ENCODE measurements around the gene EBI3. TPM values are rescaled to one million over a fixed set of nuclear protein-coding genes. Genes with fewer than 3 reads are reported as not detected.
"Not testable (repeated sequence)": the region's sequence is repeated elsewhere in the genome, so short reads cannot be mapped to it uniquely, and the experiment has no call there.

Gene EBI3
- total RNA-seq, 1 experiment from 2014 or later = 1.4 TPM

- no peak overlapping the region for H2BK20ac ChIP-seq (ENCODE audit: low read depth, low read length, poor library complexity, severe bottlenecking)
- no peak overlapping the region for H3K4me3 Mint-ChIP-seq
- H3K36me3 Mint-ChIP-seq (ENCODE audit: insufficient read depth in 1 of 3, low read depth in 3 of 3) = no peaks in the 10 kb centered on the region
- no peak overlapping the region for H3K4me2 ChIP-seq (ENCODE audit: insufficient read depth, insufficient read length, low read length)
- H3T11ph ChIP-seq (ENCODE audit: low read length) = no peak overlapping the region
- H3K4ac ChIP-seq (ENCODE audit: low read depth, low read length) = no peak overlapping the region
- H3K79me1 ChIP-seq (ENCODE audit: insufficient read depth, low read depth, low read length, poor library complexity, severe bottlenecking) = no peaks in the 10 kb centered on the region
- no peaks in the 10 kb centered on the region for H3K9me3 ChIP-seq (ENCODE audit: control insufficient read depth, low read depth, low read length)
- H3K23me2 ChIP-seq (ENCODE audit: insufficient read length, low read depth, low read length, poor library complexity, severe bottlenecking) = peaks cover 3% of the 10 kb centered on the region
- H2AK5ac ChIP-seq (ENCODE audit: insufficient read length, low read length) = no peak overlapping the region
- no peak overlapping the region for H3K9ac ChIP-seq (ENCODE audit: extremely low read depth, insufficient read length, low read length)
- no CpG with 5 or more reads among the region's 13 CpGs for WGBS (ENCODE audit: extremely low coverage, insufficient read length, low lambda C conversion rate)
- H2BK15ac ChIP-seq (ENCODE audit: low read depth, low read length) = no peak overlapping the region
- no peak overlapping the region for H3K18ac ChIP-seq (ENCODE audit: insufficient read length, low read depth, low read length)
- no peak overlapping the region for H3K27ac ChIP-seq (ENCODE audit: insufficient read length, low read depth, low read length)
- H3K9me3 Mint-ChIP-seq = peaks cover 1 to 5% of the 10 kb centered on the region in 2 experiments; a peak in 2 of 5 replicates
- H2BK120ac ChIP-seq (ENCODE audit: low read depth, low read length, poor library complexity, severe bottlenecking) = no peak overlapping the region
- no peak overlapping the region for H3K14ac ChIP-seq (ENCODE audit: insufficient read depth, low read length)
- no peak for DNase-seq
- H3K79me2 ChIP-seq (ENCODE audit: insufficient read depth, low read length) = no peaks in the 10 kb centered on the region
- no peak overlapping the region for H4K5ac ChIP-seq (ENCODE audit: insufficient read length, low read depth, low read length)
- H3K4me1 Mint-ChIP-seq = peaks cover 0 to 5% of the 10 kb centered on the region in 2 experiments; a peak in 2 of 4 replicates
- TF ChIP-seq, protein P1, sequence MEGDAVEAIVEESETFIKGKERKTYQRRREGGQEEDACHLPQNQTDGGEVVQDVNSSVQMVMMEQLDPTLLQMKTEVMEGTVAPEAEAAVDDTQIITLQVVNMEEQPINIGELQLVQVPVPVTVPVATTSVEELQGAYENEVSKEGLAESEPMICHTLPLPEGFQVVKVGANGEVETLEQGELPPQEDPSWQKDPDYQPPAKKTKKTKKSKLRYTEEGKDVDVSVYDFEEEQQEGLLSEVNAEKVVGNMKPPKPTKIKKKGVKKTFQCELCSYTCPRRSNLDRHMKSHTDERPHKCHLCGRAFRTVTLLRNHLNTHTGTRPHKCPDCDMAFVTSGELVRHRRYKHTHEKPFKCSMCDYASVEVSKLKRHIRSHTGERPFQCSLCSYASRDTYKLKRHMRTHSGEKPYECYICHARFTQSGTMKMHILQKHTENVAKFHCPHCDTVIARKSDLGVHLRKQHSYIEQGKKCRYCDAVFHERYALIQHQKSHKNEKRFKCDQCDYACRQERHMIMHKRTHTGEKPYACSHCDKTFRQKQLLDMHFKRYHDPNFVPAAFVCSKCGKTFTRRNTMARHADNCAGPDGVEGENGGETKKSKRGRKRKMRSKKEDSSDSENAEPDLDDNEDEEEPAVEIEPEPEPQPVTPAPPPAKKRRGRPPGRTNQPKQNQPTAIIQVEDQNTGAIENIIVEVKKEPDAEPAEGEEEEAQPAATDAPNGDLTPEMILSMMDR (conservative IDR thresholded peaks at IDR 0.05) = no peak
- no peaks in the 10 kb centered on the region for H4K20me1 ChIP-seq (ENCODE audit: control insufficient read depth, insufficient read depth, insufficient read length)
- no peak overlapping the region for H4K8ac ChIP-seq (replicated peaks; ENCODE audit: insufficient read length, low read depth, low read length)
- H3K23ac ChIP-seq (ENCODE audit: insufficient read length, low read depth, low read length) = no peak overlapping the region
- no peak overlapping the region for H3K56ac ChIP-seq (ENCODE audit: insufficient read length, low read depth, low read length)
- H2BK12ac ChIP-seq (ENCODE audit: insufficient read length, low read depth, low read length) = no peak overlapping the region
- H2BK5ac ChIP-seq (ENCODE audit: insufficient read length, low read length) = no peak overlapping the region
- peaks cover 3% of the 10 kb centered on the region for H3K27me3 Mint-ChIP-seq (ENCODE audit: low read depth)
- no peaks in the 10 kb centered on the region for H3K27me3 ChIP-seq (ENCODE audit: insufficient read depth, low read length)
- H2AFZ ChIP-seq (ENCODE audit: low read length) = no peak overlapping the region
- no peaks in the 10 kb centered on the region for H3K4me1 ChIP-seq (ENCODE audit: insufficient read depth, low read length)
- H4K91ac ChIP-seq (ENCODE audit: insufficient read length, low read depth, low read length) = no peak overlapping the region
- H3K27ac Mint-ChIP-seq = peak overlapping the region in 1 of 3 experiments; percentile 15; a peak in 1 of 7 replicates
Measured at GRCh38 chr19:4234862-4235201, 5.5 kb downstream of the EBI3 start.

- not testable (repeated sequence) for H2BK5ac ChIP-seq (ENCODE audit: insufficient read length, low read length); H3K18ac ChIP-seq (ENCODE audit: insufficient read length, low read depth, low read length); H4K91ac ChIP-seq (ENCODE audit: insufficient read length, low read depth, low read length); H4K8ac ChIP-seq (replicated peaks; ENCODE audit: insufficient read length, low read depth, low read length); H3K4me1 ChIP-seq (ENCODE audit: insufficient read depth, low read length); H3K56ac ChIP-seq (ENCODE audit: insufficient read length, low read depth, low read length); H2AK5ac ChIP-seq (ENCODE audit: insufficient read length, low read length); DNase-seq; H3K23me2 ChIP-seq (ENCODE audit: insufficient read length, low read depth, low read length, poor library complexity, severe bottlenecking); H3K9ac ChIP-seq (ENCODE audit: extremely low read depth, insufficient read length, low read length); H3K4me1 Mint-ChIP-seq; H4K20me1 ChIP-seq (ENCODE audit: control insufficient read depth, insufficient read depth, insufficient read length); H3K9me3 ChIP-seq (ENCODE audit: control insufficient read depth, low read depth, low read length); H3K27ac Mint-ChIP-seq; H3K27me3 ChIP-seq (ENCODE audit: insufficient read depth, low read length); H3K4me3 Mint-ChIP-seq; H2BK20ac ChIP-seq (ENCODE audit: low read depth, low read length, poor library complexity, severe bottlenecking); H3K14ac ChIP-seq (ENCODE audit: insufficient read depth, low read length); H3K79me2 ChIP-seq (ENCODE audit: insufficient read depth, low read length); H3K4ac ChIP-seq (ENCODE audit: low read depth, low read length); H3K4me2 ChIP-seq (ENCODE audit: insufficient read depth, insufficient read length, low read length); H3K79me1 ChIP-seq (ENCODE audit: insufficient read depth, low read depth, low read length, poor library complexity, severe bottlenecking); H3K23ac ChIP-seq (ENCODE audit: insufficient read length, low read depth, low read length); H3K36me3 Mint-ChIP-seq (ENCODE audit: insufficient read depth in 1 of 3, low read depth in 3 of 3); H2AFZ ChIP-seq (ENCODE audit: low read length); H2BK120ac ChIP-seq (ENCODE audit: low read depth, low read length, poor library complexity, severe bottlenecking); H2BK15ac ChIP-seq (ENCODE audit: low read depth, low read length); H2BK12ac ChIP-seq (ENCODE audit: insufficient read length, low read depth, low read length); H3T11ph ChIP-seq (ENCODE audit: low read length); H3K27ac ChIP-seq (ENCODE audit: insufficient read length, low read depth, low read length); H4K5ac ChIP-seq (ENCODE audit: insufficient read length, low read depth, low read length)
- peaks cover 15% of the 10 kb centered on the region for H3K27me3 Mint-ChIP-seq (ENCODE audit: low read depth)
- peaks cover 10% of the 10 kb centered on the region in 2 experiments; a peak in 4 of 5 replicates for H3K9me3 Mint-ChIP-seq
- WGBS (ENCODE audit: extremely low coverage, insufficient read length, low lambda C conversion rate) = no CpG with 5 or more reads among the region's 16 CpGs
Measured at GRCh38 chr19:4237510-4237909, 8.2 kb downstream of the EBI3 start.
